HG03460 (cell line): Measurements from ENCODE around the gene CCDC88A.
"Not testable (repeated sequence)": the region's sequence is repeated elsewhere in the genome, so short reads cannot be mapped to it uniquely, and the experiment has no call there.

Experiments used
- ATAC-seq: cut with Tn5 transposase; IDR thresholded peaks from one replicate; pipeline ENCODE4 v1.9.1; 2021; ENCODE audit not compliant: unreplicated experiment

Gene CCDC88A

GRCh38 chr2:55311444-55311870, 108.2 kb downstream of the CCDC88A start:
- ATAC-seq: peak; percentile 94

GRCh38 chr2:55309446-55309845, 110.2 kb downstream of the CCDC88A start:
- no peak for ATAC-seq

- ATAC-seq: peak; percentile 79
Observed at GRCh38 chr2:55302241-55302640, 117.4 kb downstream of the CCDC88A start.

GRCh38 chr2:55301277-55301676, 118.4 kb downstream of the CCDC88A start:
- ATAC-seq: peak; percentile 49

GRCh38 chr2:55296393-55296792, 123.3 kb downstream of the CCDC88A start:
- no peak for ATAC-seq

GRCh38 chr2:55283083-55283482, 136.6 kb downstream of the CCDC88A start:
- ATAC-seq: no peak

GRCh38 chr2:55282110-55282917, 137.3 kb downstream of the CCDC88A start:
- ATAC-seq: peak; percentile 99

GRCh38 chr2:55280851-55281546, 138.7 kb downstream of the CCDC88A start:
- ATAC-seq: not testable (repeated sequence)

- not testable (repeated sequence) for ATAC-seq
Observed at GRCh38 chr2:55279859-55280424, 139.7 kb downstream of the CCDC88A start.

- not testable (repeated sequence) for ATAC-seq
Observed at GRCh38 chr2:55279214-55279835, 140.3 kb downstream of the CCDC88A start.

- no peak for ATAC-seq
Observed at GRCh38 chr2:55277310-55277709, 142.3 kb downstream of the CCDC88A start.

GRCh38 chr2:55274346-55274745, 145.3 kb downstream of the CCDC88A start:
- ATAC-seq: not testable (repeated sequence)

GRCh38 chr2:55269645-55269990, 150.0 kb downstream of the CCDC88A start:
- no peak for ATAC-seq

GRCh38 chr2:55268907-55269644, 150.6 kb downstream of the CCDC88A start, which contains the start of gene MTIF2:
TSS of gene MTIF2 (minus strand) at chr2:55269231. CDS start at chr2:55263858, 5,373 bp downstream.
- peak; percentile 96 for ATAC-seq

- no peak for ATAC-seq
Observed at GRCh38 chr2:55268288-55268906, 151.3 kb downstream of the CCDC88A start.

GRCh38 chr2:55259586-55259985, 160.1 kb downstream of the CCDC88A start:
- ATAC-seq: not testable (repeated sequence)

- ATAC-seq: no peak
Observed at GRCh38 chr2:55252832-55253231, 166.8 kb downstream of the CCDC88A start.

GRCh38 chr2:55247025-55247424, 172.6 kb downstream of the CCDC88A start:
- ATAC-seq: no peak

- ATAC-seq: no peak
Observed at GRCh38 chr2:55245411-55245810, 174.2 kb downstream of the CCDC88A start.

- no peak for ATAC-seq
Observed at GRCh38 chr2:55242617-55243016, 177.0 kb downstream of the CCDC88A start.
